ENCODE data around the gene MAD1L1. TPM values are rescaled to one million over a fixed set of nuclear protein-coding genes. Genes with fewer than 3 reads are reported as not detected.

The MAD1L1 gene
- total RNA-seq, 1 donor from 2014 or later = 57.4 TPM

GRCh38 chr7:2146676-2147472 is 85.9 kb downstream of the MAD1L1 start:
- H3K4me3 ChIP-seq (ENCODE audit: low read depth, low read length) = no peak overlapping the region
- no peak for FAIRE-seq
- H3K27me3 ChIP-seq (ENCODE audit: control insufficient read depth, insufficient read depth, low read length) = no peaks in the 10 kb centered on the region
- DNase-seq (ENCODE audit: low read depth) = no peak
- H3K36me3 ChIP-seq (ENCODE audit: control insufficient read depth, insufficient read depth, low read length) = peaks cover 5% of the 10 kb centered on the region
- TF ChIP-seq CTCF (IDR thresholded peaks at IDR 0.05; ENCODE audit: insufficient read depth, low read length, severe bottlenecking) = no peak

GRCh38 chr7:2145835-2146580 is 86.7 kb downstream of the MAD1L1 start:
- no peak overlapping the region for H3K4me3 ChIP-seq (ENCODE audit: low read depth, low read length)
- TF ChIP-seq CTCF (IDR thresholded peaks at IDR 0.05; ENCODE audit: insufficient read depth, low read length, severe bottlenecking) = no peak
- H3K36me3 ChIP-seq (ENCODE audit: control insufficient read depth, insufficient read depth, low read length) = peaks cover 5% of the 10 kb centered on the region
- DNase-seq (ENCODE audit: low read depth) = no peak
- H3K27me3 ChIP-seq (ENCODE audit: control insufficient read depth, insufficient read depth, low read length) = no peaks in the 10 kb centered on the region
- FAIRE-seq = peak; percentile 13

- DNase-seq (ENCODE audit: low read depth) (no peak), FAIRE-seq (no peak)
- H3K4me3 ChIP-seq (ENCODE audit: low read depth, low read length) = no peak overlapping the region
- H3K27me3 ChIP-seq (ENCODE audit: control insufficient read depth, insufficient read depth, low read length) = no peaks in the 10 kb centered on the region
- TF ChIP-seq CTCF (IDR thresholded peaks at IDR 0.05; ENCODE audit: insufficient read depth, low read length, severe bottlenecking) = no peak
- H3K36me3 ChIP-seq (ENCODE audit: control insufficient read depth, insufficient read depth, low read length) = peaks cover 5% of the 10 kb centered on the region
Measured at GRCh38 chr7:2144926-2145325, 87.8 kb downstream of the MAD1L1 start.

- Histone ChIP-seq H3K4me3 (ENCODE audit: low read depth, low read length) (no peak overlapping the region), H3K36me3 (ENCODE audit: control insufficient read depth, insufficient read depth, low read length) (peaks cover 5% of the 10 kb centered on the region), H3K27me3 (ENCODE audit: control insufficient read depth, insufficient read depth, low read length) (no peaks in the 10 kb centered on the region)
- TF ChIP-seq CTCF (IDR thresholded peaks at IDR 0.05; ENCODE audit: insufficient read depth, low read length, severe bottlenecking) = no peak
- FAIRE-seq (no peak), DNase-seq (ENCODE audit: low read depth) (no peak)
Measured at GRCh38 chr7:2143981-2144595, 88.7 kb downstream of the MAD1L1 start.

- peaks cover 5% of the 10 kb centered on the region for H3K36me3 ChIP-seq (ENCODE audit: control insufficient read depth, insufficient read depth, low read length)
- H3K4me3 ChIP-seq (ENCODE audit: low read depth, low read length) = no peak overlapping the region
- DNase-seq (ENCODE audit: low read depth) (no peak), FAIRE-seq (no peak)
- no peaks in the 10 kb centered on the region for H3K27me3 ChIP-seq (ENCODE audit: control insufficient read depth, insufficient read depth, low read length)
- no peak for TF ChIP-seq CTCF (IDR thresholded peaks at IDR 0.05; ENCODE audit: insufficient read depth, low read length, severe bottlenecking)
Measured at GRCh38 chr7:2143450-2143849, 89.3 kb downstream of the MAD1L1 start.

Measured in bronchial epithelial cell (primary cell).